ENCODE measurements around the gene FOXP4.

The FOXP4 gene

GRCh38 chr6:41644297-41644879, 98.2 kb downstream of the FOXP4 start:
- no peak for DNase-seq (ENCODE audit: low read depth in 2 of 2)

- no peak for DNase-seq (ENCODE audit: low read depth in 2 of 2)
Observed at GRCh38 chr6:41645007-41645618, 98.9 kb downstream of the FOXP4 start.

- DNase-seq (ENCODE audit: low read depth in 2 of 2) = no peak
Observed at GRCh38 chr6:41646026-41646795, 100.0 kb downstream of the FOXP4 start.

- no peak for DNase-seq (ENCODE audit: low read depth in 2 of 2)
Observed at GRCh38 chr6:41647061-41647511, 100.9 kb downstream of the FOXP4 start.

- DNase-seq (ENCODE audit: low read depth in 2 of 2) = no peak
Observed at GRCh38 chr6:41648070-41648585, 101.9 kb downstream of the FOXP4 start.

- DNase-seq (ENCODE audit: low read depth in 2 of 2) = no peak
Observed at GRCh38 chr6:41648921-41649320, 102.7 kb downstream of the FOXP4 start.

GRCh38 chr6:41649596-41649995, 103.4 kb downstream of the FOXP4 start:
- no peak for DNase-seq (ENCODE audit: low read depth in 2 of 2)

- no peak for DNase-seq (ENCODE audit: low read depth in 2 of 2)
Observed at GRCh38 chr6:41650120-41650519, 103.9 kb downstream of the FOXP4 start.

GRCh38 chr6:41651246-41651961, 105.2 kb downstream of the FOXP4 start:
- DNase-seq (ENCODE audit: low read depth in 2 of 2) = no peak
